NCI-H524 treated with DMSO at 0.1 percent for 48 hours (cell line): Measurements from ENCODE around the gene CABP4.
A peak's percentile ranks its signal among the peaks of the same experiment; 100 is the strongest.
"Not testable (repeated sequence)": the region's sequence is repeated elsewhere in the genome, so short reads cannot be mapped to it uniquely, and the experiment has no call there.

Experiments
- DNase-seq: peaks from one replicate; lab custom pipeline; 2025; lab: John Stamatoyannopoulos, UW

Gene CABP4

GRCh38 chr11:67419325-67420049 lies 35.7 kb upstream of the CABP4 start:
- DNase-seq = no peak

GRCh38 chr11:67420147-67420645 lies 35.0 kb upstream of the CABP4 start:
- no peak for DNase-seq

GRCh38 chr11:67420646-67421429 lies 34.3 kb upstream of the CABP4 start:
- peak; percentile 35 for DNase-seq

GRCh38 chr11:67421430-67422031 lies 33.6 kb upstream of the CABP4 start:
- DNase-seq = no peak

GRCh38 chr11:67422891-67423290 lies 32.3 kb upstream of the CABP4 start:
- DNase-seq = no peak

- no peak for DNase-seq
Observed at GRCh38 chr11:67423466-67423865, 31.7 kb upstream of the CABP4 start.

GRCh38 chr11:67423891-67424613 lies 31.1 kb upstream of the CABP4 start:
- DNase-seq = no peak

GRCh38 chr11:67427364-67427859 lies 27.7 kb upstream of the CABP4 start:
- DNase-seq = not testable (repeated sequence)

- peak; percentile 73 for DNase-seq
Observed at GRCh38 chr11:67428052-67429001, 26.8 kb upstream of the CABP4 start, which contains the start of gene RPS6KB2. Gene RPS6KB2, plus strand, starts transcription at chr11:67428494. Its CDS starts 52 bp downstream, at chr11:67428546.

GRCh38 chr11:67429038-67429668 lies 26.0 kb upstream of the CABP4 start:
- no peak for DNase-seq

GRCh38 chr11:67429722-67430121 lies 25.4 kb upstream of the CABP4 start:
- no peak for DNase-seq

GRCh38 chr11:67431346-67432249 lies 23.6 kb upstream of the CABP4 start:
- DNase-seq = no peak

GRCh38 chr11:67432655-67433349 lies 22.4 kb upstream of the CABP4 start:
- no peak for DNase-seq

GRCh38 chr11:67433536-67434394 lies 21.4 kb upstream of the CABP4 start:
- no peak for DNase-seq

GRCh38 chr11:67434395-67434881 lies 20.7 kb upstream of the CABP4 start:
- DNase-seq = no peak

GRCh38 chr11:67435031-67435726 lies 20.0 kb upstream of the CABP4 start:
- no peak for DNase-seq
